CD4-positive, alpha-beta memory T cell (primary cell): ENCODE measurements around the gene ITGA3. TPM values are rescaled to one million over a fixed set of nuclear protein-coding genes. Genes with fewer than 3 reads are reported as not detected.

Experiments
- CTCF ChIA-PET: fragments of 350-600 bp; sonication (Branson Sonifier 250); formaldehyde crosslinking; loops from one replicate; lab custom pipeline; 2021; ENCODE audit warnings: inconsistent platforms; ENCODE audit not compliant: partially characterized antibody; lab: Charles Lee
- POLR2A ChIA-PET: fragments of 350-600 bp; sonication (Branson Sonifier 250); formaldehyde crosslinking; loops from one replicate; lab custom pipeline; 2021; ENCODE audit not compliant: partially characterized antibody; lab: Charles Lee
- DNase-seq, 5 donors: peaks; one replicate each; pipeline versions ENCODE4 v3.0.0 to v3.0.0-alpha.2; 2020 to 2022; ENCODE audit warnings: mixed read lengths in 1 of 5
- H3K27ac ChIP-seq: one replicate; pipeline ENCODE4 v1.7.0; 2013; ENCODE audit warnings: low read depth, low read length
- H3K27me3 ChIP-seq: 2 replicates; pipeline ENCODE4 v1.7.0; 2013; ENCODE audit warnings: mild to moderate bottlenecking, low read length, moderate library complexity; ENCODE audit not compliant: insufficient read depth
- H3K36me3 ChIP-seq: 2 replicates; pipeline ENCODE4 v1.7.0; 2013; ENCODE audit warnings: mild to moderate bottlenecking, low read length, moderate library complexity; ENCODE audit not compliant: insufficient read depth
- H3K4me1 ChIP-seq: 2 replicates; pipeline ENCODE4 v1.7.0; 2013; ENCODE audit warnings: mild to moderate bottlenecking, low read length, moderate library complexity; ENCODE audit not compliant: insufficient read depth
- H3K4me3 ChIP-seq, 2 donors: one replicate each; pipeline ENCODE4 v1.7.0; 2013; ENCODE audit warnings: low read length in 2 of 2, mild to moderate bottlenecking in 1 of 2
- H3K9me3 ChIP-seq, 2 donors: one replicate each; pipeline ENCODE4 v1.7.0; 2013; ENCODE audit warnings: low read length in 2 of 2, control low read depth in 1 of 2; ENCODE audit not compliant: control insufficient read depth in 1 of 2
- H3K27ac Mint-ChIP-seq, 7 donors: one replicate each; pipeline ENCODE4 v1.8.0; 2020 to 2021; ENCODE audit warnings: mixed read lengths in 7 of 7, mild to moderate bottlenecking in 6 of 7, inconsistent platforms in 3 of 7, moderate library complexity in 3 of 7
- H3K27me3 Mint-ChIP-seq, 2 donors: one replicate each; pipeline ENCODE4 v1.8.0; 2020 to 2021; ENCODE audit warnings: mixed read lengths in 2 of 2
- H3K36me3 Mint-ChIP-seq, 2 donors: one replicate each; pipeline ENCODE4 v1.8.0; 2020 to 2021; ENCODE audit warnings: mixed read lengths in 2 of 2, inconsistent platforms in 1 of 2, mild to moderate bottlenecking in 1 of 2
- H3K4me1 Mint-ChIP-seq, 4 donors: one replicate each; pipeline ENCODE4 v1.8.0; 2020 to 2021; ENCODE audit warnings: mixed read lengths in 4 of 4, mild to moderate bottlenecking in 1 of 4
- H3K4me3 Mint-ChIP-seq, 8 donors: one replicate each; pipeline ENCODE4 v1.8.0; 2020 to 2021; ENCODE audit warnings: mixed read lengths in 8 of 8, mild to moderate bottlenecking in 7 of 8, moderate library complexity in 6 of 8, inconsistent platforms in 3 of 8
- H3K9me3 Mint-ChIP-seq, 8 donors: one replicate each; pipeline ENCODE4 v1.8.0; 2020 to 2021; ENCODE audit warnings: mixed read lengths in 8 of 8, mild to moderate bottlenecking in 5 of 8, inconsistent platforms in 3 of 8, moderate library complexity in 1 of 8
- intact Hi-C: fragments of 100-400 bp; cut with micrococcal nuclease; formaldehyde crosslinking; loops from one replicate; pipeline ENCODE4 v1.15.1; 2023
- polyA plus RNA-seq, 2 donors: library from polyadenylated mRNA; unstranded; fragments of 300-500 nt; fragmentation: Illumina TruSeq; gene quantifications; one replicate each; pipeline ENCODE4 v1.2.3, GENCODE V29; 2021
- total RNA-seq, 2 experiments: library from RNA; stranded (reverse); gene quantifications; one replicate each; pipeline ENCODE4 v1.2.3, GENCODE V29; 2021

The ITGA3 gene
- total and polyA plus RNA-seq, 4 experiments from 2014 or later = 1.6 to 16.3 (median 9.4) TPM

- Mint-ChIP-seq H3K9me3 (no peaks in the 10 kb centered on the region), H3K27me3 (peaks cover 0 to 2% of the 10 kb centered on the region in 2 donors), H3K4me1 (peaks cover 11 to 26% (median 17%) of the 10 kb centered on the region in 4 donors), H3K36me3 (peaks cover 5 to 17% of the 10 kb centered on the region in 2 donors), H3K4me3 (peak overlapping the region in 1 of 8 donors; percentile 12), H3K27ac (peak overlapping the region in 3 of 7 donors; percentile 19 to 41 (median 32))
- H3K4me3 ChIP-seq = no peak overlapping the region
- peaks cover 3% of the 10 kb centered on the region for H3K36me3 ChIP-seq
- CTCF ChIA-PET = interaction anchor here (0.6 to 5.5 kb wide), 26 partner anchors 9 to 762 kb away, joined by 3 to 101 read pairs (median 10); partner anchors contain the start of genes ITGA3, LRRC59, PPP1R9B and SGCA
- peak in 1 of 5 donors; percentile 16 for DNase-seq
- intact Hi-C loops = loop anchor here (10.0 kb wide), 2 partner anchors 238 to 308 kb away; partner anchors contain the start of gene KAT7
- no peaks in the 10 kb centered on the region for H3K9me3 ChIP-seq
- H3K27ac ChIP-seq = no peak overlapping the region
- peaks cover 23% of the 10 kb centered on the region for H3K4me1 ChIP-seq
- no peaks in the 10 kb centered on the region for H3K27me3 ChIP-seq
- POLR2A ChIA-PET = interaction anchor here (1.7 to 4.8 kb wide), 4 partner anchors 37 to 385 kb away, joined by 7 to 38 read pairs (median 11); partner anchors contain the start of genes ITGA3, SAMD14 and SLC35B1
These were observed 37.3 kb downstream of the ITGA3 start for GRCh38 chr17:50093246-50093645.

GRCh38 chr17:50093807-50094206, 37.9 kb downstream of the ITGA3 start:
- Mint-ChIP-seq H3K4me1 (peaks cover 14 to 31% (median 21%) of the 10 kb centered on the region in 4 donors), H3K27ac (peak overlapping the region; percentile 92 to 99 (median 97)), H3K4me3 (peak overlapping the region; percentile 95 to 99 (median 98)), H3K27me3 (peaks cover 0 to 2% of the 10 kb centered on the region in 2 donors), H3K9me3 (no peaks in the 10 kb centered on the region), H3K36me3 (peaks cover 9 to 22% of the 10 kb centered on the region in 2 donors)
- Histone ChIP-seq H3K9me3 (no peaks in the 10 kb centered on the region), H3K27ac (peak overlapping the region; percentile 80), H3K27me3 (no peaks in the 10 kb centered on the region), H3K4me1 (peaks cover 23% of the 10 kb centered on the region), H3K4me3 (peak overlapping the region in 1 of 2 donors; percentile 81), H3K36me3 (peaks cover 8% of the 10 kb centered on the region)
- intact Hi-C loops = loop anchor here (1.0 to 10.0 kb wide), 8 partner anchors 39 to 416 kb away; partner anchors contain the start of genes KAT7 and SPOP
- ChIA-PET CTCF (interaction anchor here (0.7 to 5.5 kb wide), 56 partner anchors 9 to 1501 kb away, joined by 3 to 101 read pairs (median 6); partner anchors contain the start of genes COL1A1, ITGA3, LRRC59 and PPP1R9B), POLR2A (interaction anchor here (0.8 to 4.8 kb wide), 16 partner anchors 8 to 418 kb away, joined by 3 to 38 read pairs (median 6); partner anchors contain the start of genes ITGA3, PPP1R9B, SAMD14 and SLC35B1)
- peak in 1 of 5 donors; percentile 7 for DNase-seq

- DNase-seq = peak; percentile 81 to 87 (median 86)
- H3K9me3 Mint-ChIP-seq = no peaks in the 10 kb centered on the region
- POLR2A ChIA-PET = interaction anchor here (0.8 to 4.8 kb wide), 19 partner anchors 9 to 418 kb away, joined by 3 to 38 read pairs (median 5); partner anchors contain the start of genes ITGA3, PPP1R9B, SAMD14 and SLC35B1
- H3K27me3 Mint-ChIP-seq = peaks cover 0 to 2% of the 10 kb centered on the region in 2 donors
- Histone ChIP-seq H3K4me1 (peaks cover 23% of the 10 kb centered on the region), H3K27me3 (no peaks in the 10 kb centered on the region), H3K4me3 (peak overlapping the region; percentile 81 to 97), H3K9me3 (no peaks in the 10 kb centered on the region), H3K36me3 (peaks cover 11% of the 10 kb centered on the region), H3K27ac (peak overlapping the region; percentile 80)
- peak overlapping the region; percentile 95 to 99 (median 98) for H3K4me3 Mint-ChIP-seq
- CTCF ChIA-PET = interaction anchor here (0.7 to 5.5 kb wide), 54 partner anchors 10 to 1501 kb away, joined by 3 to 101 read pairs (median 6); partner anchors contain the start of genes COL1A1, ITGA3, LRRC59 and PPP1R9B
- intact Hi-C loops = loop anchor here (1.0 to 10.0 kb wide), 8 partner anchors 39 to 416 kb away; partner anchors contain the start of genes KAT7 and SPOP
- peaks cover 14 to 32% (median 21%) of the 10 kb centered on the region in 4 donors for H3K4me1 Mint-ChIP-seq
- H3K27ac Mint-ChIP-seq = peak overlapping the region; percentile 92 to 99 (median 97)
- H3K36me3 Mint-ChIP-seq = peaks cover 9 to 23% of the 10 kb centered on the region in 2 donors
These were observed 38.4 kb downstream of the ITGA3 start for GRCh38 chr17:50094243-50094752.

GRCh38 chr17:50094753-50095619, 39.1 kb downstream of the ITGA3 start, which contains the start of gene PDK2:
TSS of gene PDK2 (plus strand) at chr17:50095351. CDS start at chr17:50095436, 85 bp downstream.
- peak within 1 kb of the TSS; percentile 81 to 97 for H3K4me3 ChIP-seq
- H3K27me3 ChIP-seq = no peaks in the 10 kb centered on the region
- peak; percentile 96 to 98 (median 98) for DNase-seq
- CTCF ChIA-PET = interaction anchor here (0.8 to 5.5 kb wide), 48 partner anchors 10 to 539 kb away, joined by 3 to 101 read pairs (median 6); partner anchors contain the start of genes COL1A1, ITGA3, LRRC59 and PPP1R9B
- Mint-ChIP-seq H3K27ac (peak within 1 kb of the TSS; percentile 92 to 99 (median 97)), H3K9me3 (no peaks in the 10 kb centered on the region), H3K4me3 (peak within 1 kb of the TSS; percentile 95 to 99 (median 98)), H3K36me3 (peaks cover 9 to 26% of the 10 kb centered on the region in 2 donors), H3K4me1 (peaks cover 14 to 36% (median 24%) of the 10 kb centered on the region in 4 donors), H3K27me3 (peaks cover 0 to 2% of the 10 kb centered on the region in 2 donors)
- peak within 1 kb of the TSS; percentile 80 for H3K27ac ChIP-seq
- peaks cover 11% of the 10 kb centered on the region for H3K36me3 ChIP-seq
- H3K4me1 ChIP-seq = peaks cover 25% of the 10 kb centered on the region
- intact Hi-C loops = loop anchor here (1.0 to 10.0 kb wide), 11 partner anchors 34 to 417 kb away; partner anchors contain the start of genes KAT7, SPOP and XYLT2
- no peaks in the 10 kb centered on the region for H3K9me3 ChIP-seq
- POLR2A ChIA-PET = interaction anchor here (0.8 to 4.8 kb wide), 20 partner anchors 8 to 419 kb away, joined by 3 to 38 read pairs (median 4); partner anchors contain the start of genes ITGA3, PPP1R9B, SAMD14 and SLC35B1

GRCh38 chr17:50095626-50096037, 39.7 kb downstream of the ITGA3 start:
- ChIA-PET CTCF (interaction anchor here (1.1 to 3.1 kb wide), 4 partner anchors 8 to 65 kb away, joined by 3 to 19 read pairs (median 8); no protein-coding TSS in a partner anchor), POLR2A (interaction anchor here (0.9 to 4.8 kb wide), 6 partner anchors 8 to 250 kb away, joined by 3 to 38 read pairs (median 4); partner anchors contain the start of genes ITGA3, PPP1R9B and XYLT2)
- Histone ChIP-seq H3K27ac (peak overlapping the region; percentile 80), H3K4me3 (peak overlapping the region; percentile 52 to 81), H3K9me3 (no peaks in the 10 kb centered on the region), H3K4me1 (peaks cover 26% of the 10 kb centered on the region), H3K27me3 (no peaks in the 10 kb centered on the region), H3K36me3 (peaks cover 14% of the 10 kb centered on the region)
- intact Hi-C loops = loop anchor here (1.0 to 10.0 kb wide), 8 partner anchors 34 to 311 kb away; partner anchors contain the start of genes KAT7 and XYLT2
- peaks cover 16 to 42% (median 28%) of the 10 kb centered on the region in 4 donors for H3K4me1 Mint-ChIP-seq
- H3K27ac Mint-ChIP-seq = peak overlapping the region; percentile 75 to 99 (median 96)
- peak overlapping the region; percentile 94 to 99 (median 97) for H3K4me3 Mint-ChIP-seq
- peaks cover 0 to 2% of the 10 kb centered on the region in 2 donors for H3K27me3 Mint-ChIP-seq
- peaks cover 13 to 32% of the 10 kb centered on the region in 2 donors for H3K36me3 Mint-ChIP-seq
- H3K9me3 Mint-ChIP-seq = no peaks in the 10 kb centered on the region
- peak in 1 of 5 donors; percentile 44 for DNase-seq
